COLO829 (cell line): ENCODE measurements around the gene RHBDD1.

Experiments used
- DNase-seq: peaks from one replicate; pipeline ENCODE4 v3.0.0; 2012; ENCODE audit warnings: low spot score

The RHBDD1 gene

DNA sequence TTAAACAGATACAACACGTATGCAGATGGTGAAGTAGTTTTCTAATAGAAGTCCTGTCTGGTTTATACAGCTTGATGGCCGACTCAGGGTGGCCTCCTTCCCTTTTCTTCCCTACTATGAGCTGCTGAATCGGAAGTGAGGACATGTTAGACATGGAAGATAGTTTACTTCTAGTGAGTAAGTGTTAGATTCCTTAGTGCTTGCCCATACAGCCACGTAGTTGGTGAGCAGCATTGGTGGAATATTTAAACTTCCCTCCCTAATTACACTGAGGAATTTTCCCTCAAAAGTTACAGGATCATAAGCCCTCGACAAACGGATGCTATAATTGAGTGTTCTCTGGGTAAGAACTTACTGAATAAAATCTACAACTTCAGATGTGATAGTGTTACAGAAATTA lies 52.1 kb downstream of the RHBDD1 start:
- DNase-seq, result no peak

GRCh38 chr2:226888378-226888965 lies 52.6 kb downstream of the RHBDD1 start:
- DNase-seq, result no peak

GRCh38 chr2:226888971-226889370 lies 53.1 kb downstream of the RHBDD1 start:
- no peak for DNase-seq

DNA sequence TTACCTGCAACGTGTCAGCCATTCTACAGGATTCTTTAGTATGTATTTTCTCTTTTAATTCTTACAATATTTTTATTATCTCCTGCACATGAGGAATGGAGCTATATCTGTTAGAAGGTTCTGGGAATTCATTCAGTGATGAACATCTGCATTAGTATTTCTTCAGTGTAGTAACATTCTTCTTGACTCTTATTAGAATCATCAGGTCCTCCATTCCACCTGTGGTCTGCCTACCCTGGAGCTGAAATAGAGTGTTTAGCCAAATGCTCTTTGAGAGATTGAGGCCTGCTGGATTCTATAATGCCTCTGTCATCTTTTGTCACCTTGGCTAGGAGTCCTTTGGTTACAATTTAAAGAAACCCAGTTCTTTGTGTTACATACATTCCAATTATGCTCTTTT lies 54.4 kb downstream of the RHBDD1 start:
- no peak for DNase-seq

DNA sequence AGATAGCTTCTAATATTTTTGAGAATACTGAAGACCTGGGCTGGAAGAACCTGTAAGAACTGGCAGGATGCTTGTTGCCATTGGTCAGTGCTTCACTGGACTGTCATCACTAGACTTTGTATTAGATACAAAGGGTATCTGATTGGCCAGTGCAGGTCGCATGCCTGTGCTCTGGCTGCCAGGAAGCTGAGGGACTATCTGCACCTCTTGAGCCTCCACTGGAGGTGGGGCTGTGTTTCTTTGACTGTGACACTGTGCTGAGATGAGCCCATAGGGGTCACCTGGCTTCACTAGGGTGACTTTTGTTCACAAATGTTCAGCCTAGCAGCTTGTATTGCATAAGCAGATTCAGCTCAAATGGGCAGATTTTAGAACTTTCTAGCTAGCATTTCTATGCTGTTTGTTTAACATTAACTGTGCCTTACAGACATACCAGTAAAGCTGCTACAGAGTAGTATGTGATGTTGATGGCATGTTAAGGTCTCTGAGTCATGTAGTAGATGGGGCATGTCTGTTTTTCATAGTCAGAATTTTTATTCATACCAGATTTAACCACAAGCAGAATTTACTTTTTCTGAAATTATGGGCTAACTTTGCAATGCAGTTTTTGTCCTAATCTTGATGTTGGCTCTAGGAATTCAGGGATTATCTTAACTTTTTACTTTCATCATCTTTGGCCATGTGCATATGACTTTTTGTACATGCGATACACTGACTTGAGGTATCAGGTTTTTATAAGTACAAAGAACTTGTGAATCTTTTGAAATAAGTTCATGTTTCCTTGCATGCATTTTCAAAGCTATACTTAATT lies 56.1 kb downstream of the RHBDD1 start:
- DNase-seq, result no peak

GRCh38 chr2:226892729-226893128 lies 56.9 kb downstream of the RHBDD1 start:
- DNase-seq, result no peak

DNA sequence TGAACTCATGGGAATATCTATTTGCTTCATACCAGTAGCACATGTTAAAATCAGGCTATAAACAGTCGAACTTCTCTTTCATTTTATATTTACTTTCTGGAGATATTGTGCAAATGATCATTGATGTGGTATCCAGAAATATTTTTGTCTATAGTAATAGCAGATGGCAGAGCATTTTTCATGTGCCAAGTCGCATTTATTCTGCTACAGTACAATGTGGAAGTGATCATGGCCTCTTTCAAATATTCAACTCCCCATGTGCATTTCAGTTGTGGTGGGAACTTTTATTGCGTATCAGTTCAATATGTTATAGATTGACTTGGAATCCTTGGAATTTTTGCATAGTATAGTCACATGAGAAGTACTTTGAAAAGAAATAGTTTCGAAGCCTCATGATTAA lies 57.4 kb downstream of the RHBDD1 start:
- DNase-seq, result no peak

- no peak for DNase-seq
These were observed 58.9 kb downstream of the RHBDD1 start for GRCh38 chr2:226894752-226895151.

DNA sequence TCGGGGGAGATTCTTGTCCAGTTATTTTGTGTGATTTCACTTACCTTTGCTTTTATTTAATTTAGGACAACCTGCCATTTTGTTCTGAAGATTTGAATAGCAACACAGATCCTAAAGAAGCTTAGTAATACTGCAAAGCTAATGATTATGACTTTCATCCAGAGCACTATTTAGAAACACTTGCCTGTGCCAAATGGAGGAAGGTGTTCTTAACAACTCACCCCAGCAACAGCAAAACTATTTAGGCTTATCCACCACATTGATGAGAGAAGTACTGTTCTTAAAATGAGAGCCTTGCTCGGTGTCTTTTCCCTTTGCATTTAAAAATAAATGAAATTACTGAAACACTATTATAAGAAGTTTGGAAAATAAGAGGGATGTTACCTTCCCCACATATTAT lies 59.7 kb downstream of the RHBDD1 start:
- DNase-seq, result no peak

DNA sequence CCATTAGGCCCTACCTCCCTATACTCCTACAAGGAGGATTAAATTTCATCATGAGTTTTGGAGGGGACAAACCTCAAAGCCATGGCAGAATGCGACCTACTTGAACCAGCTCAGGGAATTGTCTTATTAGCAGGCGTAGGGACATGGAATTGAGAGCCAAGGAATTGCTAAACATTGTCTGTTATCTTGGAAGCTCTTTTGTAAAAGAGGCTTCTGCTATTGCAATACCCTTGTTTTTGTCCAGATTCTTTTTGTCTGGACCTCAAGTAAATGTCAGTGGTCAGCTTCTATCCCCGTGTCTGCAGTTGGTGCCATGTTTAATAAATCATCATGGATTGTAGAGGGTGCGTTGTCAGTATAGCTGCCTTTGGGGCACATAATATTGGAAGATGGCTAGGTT lies 62.3 kb downstream of the RHBDD1 start:
- no peak for DNase-seq

DNA sequence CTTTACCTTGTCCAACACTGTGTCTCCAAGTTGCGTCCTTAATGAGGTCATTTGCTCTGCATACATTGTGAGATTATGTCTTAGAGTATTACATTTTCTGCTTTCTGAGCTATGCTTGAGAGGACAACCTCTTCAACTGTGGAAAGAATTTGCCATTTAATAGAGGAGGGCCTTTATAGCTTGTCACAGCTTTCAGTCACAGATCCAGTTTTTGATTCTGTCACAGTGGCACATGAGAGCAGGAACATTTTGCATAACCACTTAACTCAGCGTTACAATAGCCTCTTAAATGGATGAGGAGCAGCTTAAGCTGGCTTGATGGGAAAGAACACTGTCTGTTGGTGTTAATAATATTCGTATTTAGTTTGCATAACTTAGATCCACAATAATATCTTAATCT lies 63.0 kb downstream of the RHBDD1 start:
- DNase-seq, result no peak

DNA sequence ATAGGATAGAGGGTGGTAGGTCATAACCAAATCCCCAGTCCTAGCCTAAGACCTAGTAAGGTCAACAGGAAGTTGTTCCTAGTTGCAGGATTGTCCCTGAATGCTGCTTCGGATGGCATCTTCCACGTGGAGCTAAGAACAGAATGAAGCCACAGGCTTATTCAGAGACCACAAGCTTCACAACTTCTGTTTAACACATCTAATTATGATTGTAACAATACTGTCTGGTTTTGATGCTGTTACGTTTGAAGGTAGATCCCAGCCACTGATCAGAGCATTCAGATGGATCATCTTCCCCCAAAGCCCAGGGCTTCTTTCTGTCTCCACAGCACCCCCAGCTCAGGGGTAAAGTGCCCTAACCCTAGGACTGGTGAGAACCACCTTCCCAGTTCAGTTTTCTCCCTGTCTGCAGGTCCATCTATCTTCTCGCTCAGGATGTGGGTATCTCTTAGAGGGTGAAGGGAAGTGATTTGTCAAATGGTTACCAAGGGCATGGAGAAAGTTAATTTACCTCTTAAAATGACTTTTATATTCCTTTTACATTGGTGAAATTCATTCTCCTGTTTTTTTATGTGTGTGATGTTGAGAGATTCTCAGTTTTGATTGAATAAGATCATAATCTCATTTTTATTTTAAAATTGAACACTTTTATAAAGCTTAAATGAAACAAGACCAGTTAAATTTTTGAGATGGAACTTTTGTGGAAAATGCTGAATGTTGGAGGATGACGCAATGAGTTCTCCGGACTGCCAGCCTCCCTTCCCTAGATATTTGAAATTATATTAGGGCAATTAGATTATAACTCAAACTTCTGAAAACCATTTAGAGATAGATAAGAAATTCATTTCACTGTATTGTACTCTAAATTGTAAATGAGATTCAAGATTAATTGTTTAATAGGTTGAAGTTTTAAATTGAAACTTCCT lies 66.5 kb downstream of the RHBDD1 start:
- no peak for DNase-seq

GRCh38 chr2:226903179-226903578 lies 67.3 kb downstream of the RHBDD1 start:
- DNase-seq, result no peak

DNA sequence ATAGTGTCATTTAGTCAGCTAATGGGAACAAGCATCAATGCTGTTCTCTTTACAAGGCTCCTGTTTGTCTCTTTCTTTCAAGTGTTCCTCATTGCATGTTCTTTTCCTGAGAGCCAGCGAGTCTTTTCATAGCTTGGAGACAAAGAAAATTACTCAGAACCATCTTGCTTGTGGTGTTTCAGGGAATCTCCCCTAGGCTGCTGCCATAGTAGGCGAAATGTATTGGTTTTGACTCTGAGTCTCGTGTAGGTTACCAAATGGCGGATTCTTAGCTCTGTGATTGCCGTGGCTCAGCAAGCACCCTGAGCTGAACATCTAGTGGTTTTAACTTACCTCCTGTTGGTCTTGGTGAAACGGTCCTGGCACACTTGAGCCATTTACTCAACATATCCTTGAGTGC lies 68.7 kb downstream of the RHBDD1 start:
- no peak for DNase-seq

- no peak for DNase-seq
These were observed 69.9 kb downstream of the RHBDD1 start for GRCh38 chr2:226905718-226906117.

- DNase-seq, result no peak
These were observed 70.4 kb downstream of the RHBDD1 start for GRCh38 chr2:226906163-226906693.

DNA sequence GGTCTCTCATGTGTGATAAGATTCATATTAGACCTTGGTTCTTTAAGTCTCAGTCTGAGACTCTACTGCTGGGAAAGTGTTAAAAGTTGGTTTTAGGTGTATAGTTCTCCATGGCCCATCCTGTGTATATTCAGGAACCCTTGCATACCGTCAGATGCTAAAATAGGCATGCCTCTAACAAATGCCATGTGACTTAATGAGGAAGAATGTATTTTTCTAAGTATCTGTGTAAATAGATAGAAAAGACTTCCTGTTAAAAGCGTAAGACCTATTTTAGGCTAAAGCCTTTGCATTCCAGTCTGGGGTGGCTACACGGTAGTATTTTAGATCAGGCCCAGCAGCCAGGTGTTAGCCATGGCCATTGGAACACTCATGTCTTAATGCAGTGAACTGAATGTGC lies 73.3 kb downstream of the RHBDD1 start:
- no peak for DNase-seq

GRCh38 chr2:226909836-226910235 lies 74.0 kb downstream of the RHBDD1 start:
- no peak for DNase-seq

GRCh38 chr2:226910384-226910783 lies 74.5 kb downstream of the RHBDD1 start:
- no peak for DNase-seq

DNA sequence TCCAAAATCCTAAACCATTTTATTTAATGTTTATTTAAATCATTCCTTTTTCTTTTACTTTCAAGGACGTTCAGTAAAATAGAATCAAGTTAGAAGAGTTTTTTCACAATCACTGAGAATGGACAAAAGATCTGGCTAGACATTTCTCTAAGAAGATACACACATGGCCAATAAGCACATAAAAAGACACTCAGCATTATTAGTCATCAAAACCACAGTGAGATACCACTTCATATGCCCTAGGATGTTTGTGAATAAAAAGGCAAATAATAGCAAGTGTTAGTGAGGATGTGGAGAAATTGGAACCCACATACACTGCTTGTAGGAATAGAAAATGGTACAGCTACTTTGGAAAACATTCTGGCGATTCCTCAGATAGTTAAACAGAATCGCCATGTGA lies 76.1 kb downstream of the RHBDD1 start:
- no peak for DNase-seq

DNA sequence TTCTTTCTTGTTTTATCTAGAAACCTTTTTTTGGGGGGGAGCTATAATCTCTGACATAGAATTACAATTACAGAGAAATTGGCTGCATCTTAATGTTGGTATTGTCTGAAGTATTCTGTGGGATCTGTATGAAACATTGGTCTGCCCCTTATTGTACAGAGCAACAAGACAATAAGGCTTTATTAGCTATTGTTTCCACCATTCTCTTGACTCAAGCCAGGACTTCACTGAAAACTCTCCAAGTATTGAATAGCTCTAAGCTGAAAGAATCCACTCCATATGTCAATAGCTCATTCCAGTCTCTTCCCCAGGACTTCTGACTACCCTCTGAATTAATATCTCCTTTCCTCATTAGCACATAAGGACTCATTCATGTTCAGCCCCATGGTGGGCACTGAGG lies 77.8 kb downstream of the RHBDD1 start:
- DNase-seq, result no peak

DNA sequence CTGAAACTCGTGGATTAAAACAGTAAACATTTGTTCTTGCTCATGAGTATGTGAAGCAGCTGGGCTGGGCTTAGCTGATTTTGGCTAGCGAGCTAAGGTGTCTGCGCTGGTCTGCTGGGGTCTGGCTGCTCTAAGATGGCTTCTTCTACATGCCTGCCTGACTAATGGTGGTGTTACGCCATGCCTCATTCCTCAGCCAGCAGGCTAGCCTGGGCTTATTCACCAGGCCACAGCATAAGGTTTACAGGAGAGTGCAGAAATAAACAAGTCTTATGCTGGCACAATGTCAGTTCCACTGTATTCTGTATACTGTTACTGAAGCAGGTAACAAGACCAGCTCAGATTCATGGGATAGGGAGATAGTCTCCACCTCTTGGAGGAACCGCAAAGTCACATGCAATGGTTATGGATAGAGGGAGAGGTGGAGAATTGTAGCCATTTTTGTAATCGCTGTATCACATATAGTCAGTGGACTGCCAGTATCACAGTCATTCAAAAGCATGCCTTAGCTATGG lies 80.0 kb downstream of the RHBDD1 start:
- DNase-seq, result no peak
